HepG2 (cell line): Measurements from ENCODE around the gene SEPTIN10. TPM values are rescaled to one million over a fixed set of nuclear protein-coding genes. Genes with fewer than 3 reads are reported as not detected.

Source experiments
- ARHGAP35 ChIP-seq: sonication (generic); formaldehyde crosslinking; IDR thresholded peaks from 2 replicates; pipeline ENCODE4 v1.9.0; 2022; ENCODE audit warnings: mild to moderate bottlenecking, inconsistent platforms, moderate library complexity, missing genetic modification reagents, borderline replicate concordance
- ELF3 ChIP-seq: IDR thresholded peaks from 2 replicates; pipeline ENCODE4 v1.6.1; 2016; ENCODE audit warnings: missing genetic modification reagents, missing compliant biosample characterization
- FOXP4 ChIP-seq: sonication (generic); formaldehyde crosslinking; IDR thresholded peaks from 2 replicates; pipeline ENCODE4 v1.4.0; 2020; ENCODE audit warnings: missing genetic modification reagents
- KLF9 ChIP-seq: IDR thresholded peaks from 2 replicates; pipeline ENCODE4 v1.6.1; 2016; ENCODE audit warnings: low read depth
- RXRA ChIP-seq: sonication (generic); formaldehyde crosslinking; IDR thresholded peaks from 2 replicates; pipeline ENCODE4 v1.5.1; 2020; ENCODE audit warnings: missing genetic modification reagents
- SRY ChIP-seq: sonication (generic); formaldehyde crosslinking; IDR thresholded peaks from 2 replicates; pipeline ENCODE4 v1.8.0; 2022; ENCODE audit warnings: mild to moderate bottlenecking, missing genetic modification reagents
- XRCC5 ChIP-seq: fragments of 200-400 bp; formaldehyde crosslinking; optimal IDR thresholded peaks from 2 replicates; pipeline ENCODE3; 2017; ENCODE audit warnings: mild to moderate bottlenecking, low read length
- ZBTB38 ChIP-seq: sonication (generic); formaldehyde crosslinking; IDR thresholded peaks from 2 replicates; pipeline ENCODE4 v1.5.1; 2020; ENCODE audit warnings: mild to moderate bottlenecking, missing genetic modification reagents
- ZNF263 ChIP-seq: sonication (generic); formaldehyde crosslinking; IDR thresholded peaks from 2 replicates; pipeline ENCODE4 v1.4.0; 2020; ENCODE audit warnings: missing genetic modification reagents
- ZNF276 ChIP-seq: sonication (generic); formaldehyde crosslinking; IDR thresholded peaks from 2 replicates; pipeline ENCODE4 v1.4.0; 2020; ENCODE audit warnings: mild to moderate bottlenecking, low read depth, missing genetic modification reagents
- ZNF383 ChIP-seq: sonication (generic); formaldehyde crosslinking; IDR thresholded peaks from 2 replicates; pipeline ENCODE4 v1.4.0; 2020; ENCODE audit warnings: missing genetic modification reagents, mild to moderate bottlenecking, borderline replicate concordance
- ZNF441 ChIP-seq: sonication (generic); formaldehyde crosslinking; IDR thresholded peaks from 2 replicates; pipeline ENCODE4 v1.7.0; 2021; ENCODE audit warnings: missing genetic modification reagents, borderline replicate concordance
- ZNF747 ChIP-seq: sonication (generic); formaldehyde crosslinking; IDR thresholded peaks from 2 replicates; pipeline ENCODE4 v1.8.1; 2023; ENCODE audit warnings: missing genetic modification reagents, mild to moderate bottlenecking, borderline replicate concordance
- ZNF761 ChIP-seq: sonication (generic); formaldehyde crosslinking; conservative IDR thresholded peaks from 2 replicates; pipeline ENCODE4 v1.4.0; 2020; ENCODE audit warnings: mild to moderate bottlenecking, missing genetic modification reagents
- ZNF772 ChIP-seq: sonication (generic); formaldehyde crosslinking; IDR thresholded peaks from 2 replicates; pipeline ENCODE4 v1.5.0; 2020; ENCODE audit warnings: mild to moderate bottlenecking, missing genetic modification reagents
- ZNF781 ChIP-seq: sonication (generic); formaldehyde crosslinking; IDR thresholded peaks from 2 replicates; pipeline ENCODE4 v1.5.1; 2020; ENCODE audit warnings: borderline replicate concordance, mild to moderate bottlenecking, missing genetic modification reagents; ENCODE audit errors: not compliant biosample characterization
- ZNF891 ChIP-seq: sonication (generic); formaldehyde crosslinking; IDR thresholded peaks from 2 replicates; pipeline ENCODE4 v1.5.0; 2020; ENCODE audit warnings: mild to moderate bottlenecking, missing genetic modification reagents
- ZSCAN29 ChIP-seq: sonication (generic); formaldehyde crosslinking; conservative IDR thresholded peaks from 2 replicates; pipeline ENCODE4 v1.4.0; 2020; ENCODE audit warnings: mild to moderate bottlenecking, missing genetic modification reagents
- ZSCAN31 ChIP-seq: sonication (generic); formaldehyde crosslinking; IDR thresholded peaks from 2 replicates; pipeline ENCODE4 v1.5.0; 2020; ENCODE audit warnings: low read depth, mild to moderate bottlenecking, missing genetic modification reagents
- polyA plus RNA-seq, 8 experiments: library from polyadenylated mRNA; depleted of rRNA in 3 of 8; stranded (reverse) in 7 of 8; unstranded in 1 of 8; fragments of >200 nt; fragmentation: Illumina TruSeq in 4 of 8; extraction: Trizol in 4 of 8; gene quantifications; 2 replicates each; pipeline versions ENCODE4 v1.2.1 to v1.2.3, GENCODE V29; 2011 to 2016; ENCODE audit warnings: low read depth in 4 of 8, missing spikeins in 1 of 8, mixed read lengths in 1 of 8; ENCODE audit not compliant: insufficient read depth in 1 of 8
- total RNA-seq, 5 experiments: library from RNA; depleted of rRNA; stranded (reverse); fragments of >200 nt; fragmentation: Illumina TruSeq; extraction: Trizol; gene quantifications; 2 replicates each; pipeline ENCODE4 v1.2.3, GENCODE V29; 2016; ENCODE audit warnings: low read depth in 1 of 5
- TF ChIP-seq, protein P1 (sequence below): sonication (generic); formaldehyde crosslinking; IDR thresholded peaks from 2 replicates; pipeline ENCODE4 v1.5.0; 2020; ENCODE audit warnings: mild to moderate bottlenecking, missing genetic modification reagents, borderline replicate concordance
- TF ChIP-seq, protein P2 (sequence below): sonication (generic); formaldehyde crosslinking; IDR thresholded peaks from 2 replicates; pipeline ENCODE4 v1.4.0; 2020; ENCODE audit warnings: missing genetic modification reagents, low read depth, mild to moderate bottlenecking, borderline replicate concordance

SEPTIN10 gene
- total and polyA plus RNA-seq, 2 of the 13 experiments (the other 11 are each of a cell fraction or from before 2014, with no cell fraction given) = 45.8 to 67.5 TPM

- TF ChIP-seq XRCC5 (peak; percentile 18), KLF9 (CRISPR knock-in tag) (no peak), ZNF747 (peak; percentile 52; the same call in 1 of the 2 replicates), ARHGAP35 (CRISPR knock-in tag) (0 out of 2 replicates have a peak, but pooled peaks have one; percentile 35), ZNF276 (no peak), FOXP4 (CRISPR knock-in tag) (no peak), ZNF772 (CRISPR knock-in tag) (0 out of 2 replicates have a peak, but pooled peaks have one; percentile 6), ZBTB38 (CRISPR knock-in tag) (peak; percentile 57; the same call in 1 of the 2 replicates), ZSCAN29 (CRISPR knock-in tag) (peak; percentile 100), SRY (CRISPR knock-in tag) (peak; percentile 12; the same call in 1 of the 2 replicates), ZSCAN31 (CRISPR knock-in tag) (0 out of 2 replicates have a peak, but pooled peaks have one; percentile 39), ZNF781 (CRISPR knock-in tag) (peak; percentile 12), ZNF263 (CRISPR knock-in tag) (peak; percentile 47; the same call in 1 of the 2 replicates), ZNF891 (CRISPR knock-in tag) (peak; percentile 41; the same call in 1 of the 2 replicates), ZNF441 (CRISPR knock-in tag) (peak; percentile 53; the same call in 1 of the 2 replicates), ZNF761 (CRISPR knock-in tag) (peak; percentile 79; the same call in 1 of the 2 replicates), ELF3 (0 out of 2 replicates have a peak, but pooled peaks have one; percentile 27), RXRA (CRISPR knock-in tag) (0 out of 2 replicates have a peak, but pooled peaks have one; percentile 10), ZNF383 (CRISPR knock-in tag) (peak; percentile 85; the same call in 1 of the 2 replicates)
- TF ChIP-seq, protein P1, sequence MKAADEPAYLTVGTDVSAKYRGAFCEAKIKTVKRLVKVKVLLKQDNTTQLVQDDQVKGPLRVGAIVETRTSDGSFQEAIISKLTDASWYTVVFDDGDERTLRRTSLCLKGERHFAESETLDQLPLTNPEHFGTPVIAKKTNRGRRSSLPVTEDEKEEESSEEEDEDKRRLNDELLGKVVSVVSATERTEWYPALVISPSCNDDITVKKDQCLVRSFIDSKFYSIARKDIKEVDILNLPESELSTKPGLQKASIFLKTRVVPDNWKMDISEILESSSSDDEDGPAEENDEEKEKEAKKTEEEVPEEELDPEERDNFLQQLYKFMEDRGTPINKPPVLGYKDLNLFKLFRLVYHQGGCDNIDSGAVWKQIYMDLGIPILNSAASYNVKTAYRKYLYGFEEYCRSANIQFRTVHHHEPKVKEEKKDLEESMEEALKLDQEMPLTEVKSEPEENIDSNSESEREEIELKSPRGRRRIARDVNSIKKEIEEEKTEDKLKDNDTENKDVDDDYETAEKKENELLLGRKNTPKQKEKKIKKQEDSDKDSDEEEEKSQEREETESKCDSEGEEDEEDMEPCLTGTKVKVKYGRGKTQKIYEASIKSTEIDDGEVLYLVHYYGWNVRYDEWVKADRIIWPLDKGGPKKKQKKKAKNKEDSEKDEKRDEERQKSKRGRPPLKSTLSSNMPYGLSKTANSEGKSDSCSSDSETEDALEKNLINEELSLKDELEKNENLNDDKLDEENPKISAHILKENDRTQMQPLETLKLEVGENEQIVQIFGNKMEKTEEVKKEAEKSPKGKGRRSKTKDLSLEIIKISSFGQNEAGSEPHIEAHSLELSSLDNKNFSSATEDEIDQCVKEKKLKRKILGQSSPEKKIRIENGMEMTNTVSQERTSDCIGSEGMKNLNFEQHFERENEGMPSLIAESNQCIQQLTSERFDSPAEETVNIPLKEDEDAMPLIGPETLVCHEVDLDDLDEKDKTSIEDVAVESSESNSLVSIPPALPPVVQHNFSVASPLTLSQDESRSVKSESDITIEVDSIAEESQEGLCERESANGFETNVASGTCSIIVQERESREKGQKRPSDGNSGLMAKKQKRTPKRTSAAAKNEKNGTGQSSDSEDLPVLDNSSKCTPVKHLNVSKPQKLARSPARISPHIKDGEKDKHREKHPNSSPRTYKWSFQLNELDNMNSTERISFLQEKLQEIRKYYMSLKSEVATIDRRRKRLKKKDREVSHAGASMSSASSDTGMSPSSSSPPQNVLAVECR (CRISPR knock-in tag) = peak; percentile 64
- TF ChIP-seq, protein P2, sequence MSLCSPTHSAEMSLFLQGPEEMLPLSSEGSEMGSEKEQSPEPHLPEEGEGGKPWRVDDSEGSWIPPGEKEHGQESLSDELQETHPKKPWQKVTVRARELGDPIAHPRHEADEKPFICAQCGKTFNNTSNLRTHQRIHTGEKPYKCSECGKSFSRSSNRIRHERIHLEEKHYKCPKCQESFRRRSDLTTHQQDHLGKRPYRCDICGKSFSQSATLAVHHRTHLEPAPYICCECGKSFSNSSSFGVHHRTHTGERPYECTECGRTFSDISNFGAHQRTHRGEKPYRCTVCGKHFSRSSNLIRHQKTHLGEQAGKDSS (CRISPR knock-in tag) = peak; percentile 63; the same call in 1 of the 2 replicates
Measured at GRCh38 chr2:109615637-109616144, 1.9 kb upstream of the SEPTIN10 start (continued).
